SK-N-MC (cell line): ENCODE data around the gene CALN1.

Source experiments
- EZH2 ChIP-seq: fragments of 200-600 bp; sonication (generic); IDR thresholded peaks from one replicate; pipeline ENCODE4 v1.6.1; 2017; ENCODE audit warnings: antibody characterized with exemption
- POLR2AphosphoS5 ChIP-seq: IDR thresholded peaks from 2 replicates; pipeline ENCODE4 v1.6.1; 2012; ENCODE audit warnings: mild to moderate bottlenecking, low read depth, low read length, borderline replicate concordance

- TF ChIP-seq POLR2AphosphoS5, result no peak
- no peak for TF ChIP-seq EZH2
Measured at GRCh38 chr7:71962636-71963035, 449.5 kb downstream of the CALN1 start.
